PC-3 (cell line): ENCODE data around the gene ARHGEF4.

ENCODE experiments used
- EZH2 ChIP-seq: fragments of 300-600 bp; sonication (generic); IDR thresholded peaks from one replicate; pipeline ENCODE4 v1.6.1; 2017; ENCODE audit warnings: antibody characterized with exemption, mild to moderate bottlenecking, low read length; ENCODE audit not compliant: unreplicated experiment
- EZH2phosphoT487 ChIP-seq: fragments of 300-600 bp; sonication (generic); IDR thresholded peaks from 2 replicates; pipeline ENCODE4 v1.6.1; 2018; ENCODE audit warnings: mild to moderate bottlenecking, antibody characterized with exemption, low read length, borderline replicate concordance
- TF ChIP-seq, protein P1 (sequence below): fragments of 300-600 bp; sonication (generic); conservative IDR thresholded peaks from 2 replicates; pipeline ENCODE4 v1.5.1; 2017; ENCODE audit warnings: antibody characterized with exemption, low read depth, mild to moderate bottlenecking, low read length

DNA sequence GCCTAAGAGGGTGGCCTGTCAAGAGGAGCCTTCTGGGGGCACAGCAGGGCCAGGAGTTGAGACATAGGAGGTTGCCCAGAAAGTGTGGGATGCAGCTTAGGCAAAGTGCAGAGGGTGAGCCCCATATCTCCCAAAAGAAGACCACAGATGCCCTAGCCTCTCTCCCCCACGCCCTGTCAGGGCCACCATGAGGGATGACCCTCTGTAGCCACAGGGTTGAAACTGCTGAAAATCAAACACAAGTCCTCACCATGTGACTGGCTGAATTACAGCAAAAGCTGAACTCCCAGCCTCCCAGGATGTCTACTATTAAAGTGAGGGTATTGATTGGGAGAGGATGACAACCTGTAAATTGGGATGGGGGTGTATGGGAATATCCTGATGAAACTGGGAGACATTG, 37.4 kb upstream of the ARHGEF4 start:
- TF ChIP-seq, protein P1, sequence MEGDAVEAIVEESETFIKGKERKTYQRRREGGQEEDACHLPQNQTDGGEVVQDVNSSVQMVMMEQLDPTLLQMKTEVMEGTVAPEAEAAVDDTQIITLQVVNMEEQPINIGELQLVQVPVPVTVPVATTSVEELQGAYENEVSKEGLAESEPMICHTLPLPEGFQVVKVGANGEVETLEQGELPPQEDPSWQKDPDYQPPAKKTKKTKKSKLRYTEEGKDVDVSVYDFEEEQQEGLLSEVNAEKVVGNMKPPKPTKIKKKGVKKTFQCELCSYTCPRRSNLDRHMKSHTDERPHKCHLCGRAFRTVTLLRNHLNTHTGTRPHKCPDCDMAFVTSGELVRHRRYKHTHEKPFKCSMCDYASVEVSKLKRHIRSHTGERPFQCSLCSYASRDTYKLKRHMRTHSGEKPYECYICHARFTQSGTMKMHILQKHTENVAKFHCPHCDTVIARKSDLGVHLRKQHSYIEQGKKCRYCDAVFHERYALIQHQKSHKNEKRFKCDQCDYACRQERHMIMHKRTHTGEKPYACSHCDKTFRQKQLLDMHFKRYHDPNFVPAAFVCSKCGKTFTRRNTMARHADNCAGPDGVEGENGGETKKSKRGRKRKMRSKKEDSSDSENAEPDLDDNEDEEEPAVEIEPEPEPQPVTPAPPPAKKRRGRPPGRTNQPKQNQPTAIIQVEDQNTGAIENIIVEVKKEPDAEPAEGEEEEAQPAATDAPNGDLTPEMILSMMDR: no peak
- TF ChIP-seq EZH2phosphoT487 (no peak), EZH2 (no peak)
